Activated T-cell treated with anti-CD3 and anti-CD28 coated beads for 4 hours (primary cell): Measurements from ENCODE around the gene RPRML.

Source experiments
- DNase-seq: peaks from one replicate; pipeline ENCODE4 v3.0.0-alpha.2; 2020

RPRML gene

GRCh38 chr17:46943501-46944393 is 35.3 kb downstream of the RPRML start:
- no peak for DNase-seq

GRCh38 chr17:46943218-46943500 is 35.9 kb downstream of the RPRML start:
- DNase-seq = no peak

GRCh38 chr17:46942441-46943217 is 36.4 kb downstream of the RPRML start:
- peak; percentile 33 for DNase-seq

GRCh38 chr17:46940692-46941404 is 38.2 kb downstream of the RPRML start:
- peak; percentile 58 for DNase-seq

- no peak for DNase-seq
Measured at GRCh38 chr17:46935658-46936266, 43.3 kb downstream of the RPRML start.

- DNase-seq = no peak
Measured at GRCh38 chr17:46931596-46931995, 47.5 kb downstream of the RPRML start.

GRCh38 chr17:46930051-46930450 is 49.0 kb downstream of the RPRML start:
- no peak for DNase-seq

GRCh38 chr17:46929413-46929812 is 49.6 kb downstream of the RPRML start:
- DNase-seq = no peak

- no peak for DNase-seq
Measured at GRCh38 chr17:46928467-46929261, 50.4 kb downstream of the RPRML start.
